ENCODE measurements around the gene PCYOX1L. TPM values are rescaled to one million over a fixed set of nuclear protein-coding genes. Genes with fewer than 3 reads are reported as not detected.

PCYOX1L gene
- total RNA-seq, 1 donor, result 11.7 TPM

DNA sequence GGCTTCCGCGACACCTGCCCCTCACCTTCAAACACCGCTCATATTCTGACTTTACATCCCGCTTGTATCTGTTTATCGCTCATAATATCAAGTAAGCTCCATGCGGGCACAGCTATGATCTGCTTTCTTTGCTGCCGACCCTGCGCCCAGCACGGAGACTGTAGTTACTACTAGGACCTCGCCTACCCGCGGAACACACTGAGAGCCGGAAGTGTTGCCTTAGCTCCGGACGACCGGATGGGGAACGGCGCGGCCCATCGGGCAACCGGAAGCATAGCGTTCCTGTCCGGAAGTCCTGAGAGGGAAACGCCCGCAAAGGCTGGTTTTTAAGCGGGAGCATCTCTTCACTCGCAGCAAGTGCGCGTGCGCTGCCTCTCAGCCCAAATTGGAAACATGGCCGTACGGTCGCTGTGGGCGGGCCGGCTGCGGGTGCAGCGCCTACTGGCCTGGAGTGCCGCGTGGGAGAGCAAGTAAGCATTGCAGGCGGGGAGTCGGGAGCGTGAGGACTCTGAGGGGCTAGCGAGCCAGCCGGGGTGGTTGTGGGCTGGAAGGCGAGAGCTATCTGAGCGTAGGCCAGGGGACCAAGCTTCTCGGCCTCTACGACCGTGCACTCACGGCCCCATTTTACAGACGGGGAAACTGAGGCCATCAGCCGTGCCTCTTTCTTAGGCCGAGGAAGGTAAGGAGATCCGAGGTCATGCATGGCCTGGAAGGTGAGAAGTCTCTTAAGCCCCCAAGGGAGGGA, 12.5 kb upstream of the PCYOX1L start, which contains the start of gene GRPEL2:
Gene GRPEL2 (plus strand): TSS at position 353 of the 745 bp plus-strand sequence. CDS start 41 bp downstream, at position 394.
- peak within 1 kb of the TSS; percentile 96 for H3K4me3 ChIP-seq (ENCODE audit: low read depth, low read length)
- peak; percentile 98 for DNase-seq (ENCODE audit: low read depth)
- TF ChIP-seq, protein P1, sequence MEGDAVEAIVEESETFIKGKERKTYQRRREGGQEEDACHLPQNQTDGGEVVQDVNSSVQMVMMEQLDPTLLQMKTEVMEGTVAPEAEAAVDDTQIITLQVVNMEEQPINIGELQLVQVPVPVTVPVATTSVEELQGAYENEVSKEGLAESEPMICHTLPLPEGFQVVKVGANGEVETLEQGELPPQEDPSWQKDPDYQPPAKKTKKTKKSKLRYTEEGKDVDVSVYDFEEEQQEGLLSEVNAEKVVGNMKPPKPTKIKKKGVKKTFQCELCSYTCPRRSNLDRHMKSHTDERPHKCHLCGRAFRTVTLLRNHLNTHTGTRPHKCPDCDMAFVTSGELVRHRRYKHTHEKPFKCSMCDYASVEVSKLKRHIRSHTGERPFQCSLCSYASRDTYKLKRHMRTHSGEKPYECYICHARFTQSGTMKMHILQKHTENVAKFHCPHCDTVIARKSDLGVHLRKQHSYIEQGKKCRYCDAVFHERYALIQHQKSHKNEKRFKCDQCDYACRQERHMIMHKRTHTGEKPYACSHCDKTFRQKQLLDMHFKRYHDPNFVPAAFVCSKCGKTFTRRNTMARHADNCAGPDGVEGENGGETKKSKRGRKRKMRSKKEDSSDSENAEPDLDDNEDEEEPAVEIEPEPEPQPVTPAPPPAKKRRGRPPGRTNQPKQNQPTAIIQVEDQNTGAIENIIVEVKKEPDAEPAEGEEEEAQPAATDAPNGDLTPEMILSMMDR (IDR thresholded peaks at IDR 0.05; ENCODE audit: insufficient read depth, low read depth, low read length), result no peak

DNA sequence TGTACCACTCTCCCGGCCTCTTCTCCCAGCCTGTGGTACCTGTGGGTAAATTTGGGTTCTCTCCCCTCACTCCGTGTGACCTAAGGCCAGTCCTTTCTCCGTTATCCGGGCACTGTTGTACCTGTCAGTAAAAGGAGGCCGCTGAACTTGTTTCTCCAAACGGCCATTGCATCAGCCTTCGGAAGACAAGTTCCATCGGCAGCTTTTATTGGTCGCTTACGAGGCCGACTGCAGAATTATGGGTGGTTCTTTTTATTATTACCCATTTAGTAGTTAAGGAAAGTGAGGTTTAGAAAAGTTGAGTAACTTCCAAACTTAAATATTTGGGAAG, 12.0 kb upstream of the PCYOX1L start:
- peak; percentile 61 for DNase-seq (ENCODE audit: low read depth)
- TF ChIP-seq, protein P1 (IDR thresholded peaks at IDR 0.05; ENCODE audit: insufficient read depth, low read depth, low read length), result no peak

DNA sequence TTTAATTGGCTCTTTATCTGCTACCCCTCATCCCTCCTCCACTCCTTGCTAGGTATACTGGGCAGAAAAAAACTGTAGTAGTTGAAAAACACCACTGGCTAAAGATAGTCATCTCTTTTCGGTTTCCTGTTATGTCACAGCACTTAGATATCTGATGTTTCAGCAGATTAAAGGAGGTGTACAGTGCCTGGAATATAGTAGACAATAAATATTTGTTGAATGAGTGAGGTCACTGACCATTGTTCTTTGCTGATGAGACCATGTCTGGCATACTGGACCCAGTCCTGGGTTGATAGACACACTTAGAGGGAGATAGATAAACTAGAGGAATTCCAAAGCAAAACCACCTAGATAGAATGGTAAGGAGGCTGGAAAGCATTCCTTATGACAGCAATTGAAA, 9.3 kb upstream of the PCYOX1L start:
- DNase-seq (ENCODE audit: low read depth), result no peak
- H3K4me3 ChIP-seq (ENCODE audit: low read depth, low read length), result no peak overlapping the region
- TF ChIP-seq, protein P1 (IDR thresholded peaks at IDR 0.05; ENCODE audit: insufficient read depth, low read depth, low read length), result no peak

More for the DNA sequence above, 12.0 kb upstream of the PCYOX1L start:
- peak overlapping the region; percentile 96 for H3K4me3 ChIP-seq (ENCODE audit: low read depth, low read length)

DNA sequence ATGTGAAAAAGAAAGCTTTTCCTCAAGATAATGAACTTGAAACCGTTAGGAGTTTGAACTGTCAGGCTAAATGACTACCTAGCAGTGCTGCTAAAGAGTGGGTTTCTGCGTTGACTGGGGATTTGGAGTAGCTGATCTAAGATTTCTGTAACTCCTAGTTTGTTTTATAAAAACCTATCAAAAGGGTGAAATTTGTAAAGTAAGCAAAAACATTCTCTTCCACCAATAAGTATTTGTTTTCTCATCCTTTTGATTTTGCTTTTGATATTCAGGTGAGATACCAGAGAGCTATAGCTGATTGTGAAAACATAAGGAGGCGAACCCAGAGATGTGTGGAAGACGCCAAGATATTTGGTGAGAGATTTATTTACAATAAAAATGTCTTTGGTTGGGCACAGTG, 8.5 kb upstream of the PCYOX1L start:
- no peak overlapping the region for H3K4me3 ChIP-seq (ENCODE audit: low read depth, low read length)
- no peak for DNase-seq (ENCODE audit: low read depth)
- TF ChIP-seq, protein P1 (IDR thresholded peaks at IDR 0.05; ENCODE audit: insufficient read depth, low read depth, low read length), result no peak

DNA sequence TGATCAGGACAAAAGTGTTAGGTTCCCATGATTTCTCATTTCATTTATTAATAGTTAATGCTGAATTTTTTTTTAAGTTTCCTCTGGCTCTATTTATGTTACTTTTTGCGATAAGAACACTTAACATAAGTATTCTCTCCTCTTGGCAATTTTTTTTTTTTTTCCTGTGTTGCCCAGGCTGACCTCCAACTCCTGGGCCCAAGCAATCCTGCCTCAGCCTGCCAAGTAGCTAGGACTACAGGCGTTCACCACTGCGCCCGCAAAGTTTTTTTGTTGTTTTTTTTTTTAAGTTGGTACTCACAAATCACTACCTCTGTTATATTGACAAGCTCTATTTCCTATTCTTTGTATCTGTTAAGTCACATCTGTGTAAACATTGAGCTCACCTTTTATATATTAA, 5.7 kb upstream of the PCYOX1L start:
- H3K4me3 ChIP-seq (ENCODE audit: low read depth, low read length), result no peak overlapping the region
- DNase-seq (ENCODE audit: low read depth), result no peak
- TF ChIP-seq, protein P1 (IDR thresholded peaks at IDR 0.05; ENCODE audit: insufficient read depth, low read depth, low read length), result no peak

DNA sequence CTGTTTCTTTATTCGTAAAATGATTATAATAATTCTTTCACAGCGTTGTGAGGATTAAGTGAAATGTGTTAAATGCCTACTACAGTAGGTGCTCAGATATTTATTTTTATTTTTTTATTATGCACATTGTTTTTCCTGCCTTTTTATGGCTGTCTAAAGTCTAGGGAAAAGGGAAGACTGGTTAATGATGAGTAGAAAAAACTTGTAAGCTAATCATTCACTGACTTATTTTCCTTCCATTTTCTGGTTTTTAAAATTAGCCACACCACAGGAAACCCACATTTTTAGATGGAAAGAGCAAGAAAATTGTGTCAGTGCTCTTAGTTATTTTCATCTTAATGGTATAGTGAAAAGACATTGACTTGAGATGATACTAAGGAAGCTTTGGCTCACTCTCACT, 3.9 kb upstream of the PCYOX1L start:
- DNase-seq (ENCODE audit: low read depth), result no peak
- no peak overlapping the region for H3K4me3 ChIP-seq (ENCODE audit: low read depth, low read length)
- TF ChIP-seq, protein P1 (IDR thresholded peaks at IDR 0.05; ENCODE audit: insufficient read depth, low read depth, low read length), result no peak

DNA sequence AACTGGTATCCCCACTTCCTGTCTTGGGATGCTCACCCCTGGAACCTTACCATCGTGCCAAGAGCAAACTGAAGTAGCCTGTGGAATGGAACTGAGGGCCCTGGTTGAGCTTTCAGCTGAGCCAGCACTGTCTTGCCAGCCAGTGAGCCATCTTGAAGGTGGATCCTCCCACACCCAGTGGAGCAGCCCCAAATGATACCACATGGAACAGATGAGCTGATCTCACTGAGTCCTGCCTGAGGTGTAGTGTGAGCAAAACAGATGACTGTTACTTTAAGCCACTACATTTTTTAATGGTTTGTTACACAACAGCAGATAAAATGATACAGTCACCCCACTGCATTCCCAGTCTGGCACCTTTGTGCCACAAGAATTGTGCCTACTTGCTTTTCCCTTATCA, 2.2 kb upstream of the PCYOX1L start:
- no peak for DNase-seq (ENCODE audit: low read depth)
- no peak overlapping the region for H3K4me3 ChIP-seq (ENCODE audit: low read depth, low read length)
- TF ChIP-seq, protein P1 (IDR thresholded peaks at IDR 0.05; ENCODE audit: insufficient read depth, low read depth, low read length), result no peak

All from fibroblast of villous mesenchyme (primary cell).